HEK293 (cell line): ENCODE results near the gene USP32.
"Not testable (repeated sequence)": the region's sequence is repeated elsewhere in the genome, so short reads cannot be mapped to it uniquely, and the experiment has no call there.

ENCODE experiments used
- CTCF ChIA-PET: fragments of 350-600 bp; formaldehyde crosslinking; extraction: SDS; loops from one replicate; lab custom pipeline; 2021; ENCODE audit warnings: antibody characterized with exemption; lab: Yijun Ruan, JAX
- POLR2A ChIA-PET: fragments of 300-600 bp; formaldehyde crosslinking; extraction: SDS; loops from one replicate; lab custom pipeline; 2020; ENCODE audit warnings: antibody characterized with exemption, inconsistent platforms; lab: Yijun Ruan, JAX
- H3K27ac ChIP-seq: fragments of 200-500 bp; sonication (Bioruptor generic); 2 replicates; pipeline ENCODE4 v1.5.1; 2014; ENCODE audit warnings: low read depth, low read length, control low read depth, inconsistent platforms; ENCODE audit errors: extremely low read depth
- H3K36me3 ChIP-seq, 2 experiments: fragments of 200-500 bp in 1 of 2; sonication (Bioruptor generic) in 1 of 2; 1 replicate in 1 of 2; 2 replicates in 1 of 2; pipeline ENCODE4 v1.5.1; 2014 to 2017; ENCODE audit warnings: inconsistent platforms in 2 of 2, low read length in 2 of 2; ENCODE audit not compliant: control insufficient read depth in 2 of 2, insufficient read depth in 1 of 2
- H3K4me1 ChIP-seq: fragments of 200-500 bp; sonication (Bioruptor generic); 2 replicates; pipeline ENCODE4 v1.5.1; 2014; ENCODE audit warnings: mild to moderate bottlenecking, low read length, inconsistent platforms; ENCODE audit not compliant: control insufficient read depth, insufficient read depth
- H3K4me3 ChIP-seq: 2 replicates; pipeline ENCODE4 v1.5.1; 2011; ENCODE audit warnings: low read depth, mild to moderate bottlenecking, control low read depth, low read length, moderate library complexity
- H3K9me3 ChIP-seq: fragments of 200-500 bp; sonication (Bioruptor generic); 2 replicates; pipeline ENCODE4 v1.5.1; 2014; ENCODE audit warnings: low read depth, low read length, inconsistent platforms; ENCODE audit not compliant: control insufficient read depth, insufficient read depth
- CTCF ChIP-seq: fragments of 450-650 bp; formaldehyde crosslinking; IDR thresholded peaks from 2 replicates; pipeline ENCODE4 v1.5.1; 2016; ENCODE audit warnings: missing biosample characterization, missing genetic modification characterization
- FEZF1 ChIP-seq: fragments of 450-650 bp; formaldehyde crosslinking; IDR thresholded peaks from 2 replicates; pipeline ENCODE4 v1.5.1; 2016; ENCODE audit warnings: missing biosample characterization, missing genetic modification characterization
- GLI2 ChIP-seq: fragments of 450-650 bp; formaldehyde crosslinking; IDR thresholded peaks from 2 replicates; pipeline ENCODE4; 2017; ENCODE audit warnings: missing biosample characterization, missing genetic modification characterization, low read depth, borderline replicate concordance
- GLIS1 ChIP-seq: fragments of 450-650 bp; formaldehyde crosslinking; IDR thresholded peaks from 2 replicates; pipeline ENCODE4 v1.5.1; 2016; ENCODE audit warnings: missing biosample characterization, missing genetic modification characterization
- ZBTB1 ChIP-seq: fragments of 450-650 bp; formaldehyde crosslinking; IDR thresholded peaks from 2 replicates; pipeline ENCODE4 v1.5.1; 2016; ENCODE audit warnings: missing biosample characterization, missing genetic modification characterization
- ZBTB11 ChIP-seq: fragments of 450-650 bp; formaldehyde crosslinking; conservative IDR thresholded peaks from 2 replicates; pipeline ENCODE4 v1.5.1; 2016; ENCODE audit warnings: low read depth, missing biosample characterization, missing genetic modification characterization
- ZBTB49 ChIP-seq: fragments of 450-650 bp; formaldehyde crosslinking; IDR thresholded peaks from 2 replicates; pipeline ENCODE4 v1.5.1; 2016; ENCODE audit warnings: missing biosample characterization, missing genetic modification characterization, low read depth
- ZNF211 ChIP-seq: fragments of 450-650 bp; formaldehyde crosslinking; IDR thresholded peaks from 2 replicates; pipeline ENCODE4 v1.5.1; 2016; ENCODE audit warnings: low read depth, missing biosample characterization, missing genetic modification characterization
- ZNF571 ChIP-seq: fragments of 450-650 bp; formaldehyde crosslinking; IDR thresholded peaks from 2 replicates; pipeline ENCODE4 v1.5.0; 2017; ENCODE audit warnings: missing biosample characterization, missing genetic modification characterization
- ZNF580 ChIP-seq: fragments of 450-650 bp; formaldehyde crosslinking; IDR thresholded peaks from 2 replicates; pipeline ENCODE4 v1.5.1; 2016; ENCODE audit warnings: missing biosample characterization, missing genetic modification characterization
- ZNF621 ChIP-seq: fragments of 450-650 bp; formaldehyde crosslinking; IDR thresholded peaks from 2 replicates; pipeline ENCODE4 v1.5.1; 2017; ENCODE audit warnings: missing biosample characterization, missing genetic modification characterization
- ZNF654 ChIP-seq: fragments of 450-650 bp; formaldehyde crosslinking; IDR thresholded peaks from 2 replicates; pipeline ENCODE4 v1.5.1; 2016; ENCODE audit warnings: low read depth, missing biosample characterization, missing genetic modification characterization
- ZNF704 ChIP-seq: fragments of 450-650 bp; formaldehyde crosslinking; IDR thresholded peaks from 2 replicates; pipeline ENCODE4 v1.5.1; 2016; ENCODE audit warnings: missing biosample characterization, missing genetic modification characterization

USP32 gene

GRCh38 chr17:60174767-60175166, 217.2 kb downstream of the USP32 start:
- H3K4me1 ChIP-seq, POLR2A ChIA-PET, H3K4me3 ChIP-seq, H3K9me3 ChIP-seq: not testable (repeated sequence)
- CTCF ChIA-PET = interaction anchor here (0.9 to 1.3 kb wide), 4 partner anchors 11 to 33 kb away, joined by 3 to 10 read pairs (median 4); no protein-coding TSS in a partner anchor
- Histone ChIP-seq H3K36me3 (peaks cover 0 to 14% of the 10 kb centered on the region in 2 experiments; a peak in 2 of 3 replicates), H3K27ac (0 out of 2 replicates have a peak overlapping the region, but pooled peaks have one; percentile 9)
- TF ChIP-seq CTCF (tag by site-specific recombination) (peak; percentile 17; the same call in 1 of the 2 replicates), ZNF654 (peak; percentile 44)

GRCh38 chr17:60174035-60174434, 217.9 kb downstream of the USP32 start:
- POLR2A ChIA-PET = no interaction called here

More at GRCh38 chr17:60174035-60174434, 217.9 kb downstream of the USP32 start:
- Histone ChIP-seq H3K9me3 (no peaks in the 10 kb centered on the region), H3K36me3 (peaks cover 0 to 10% of the 10 kb centered on the region in 2 experiments; a peak in 1 of 3 replicates), H3K4me3 (no peak overlapping the region), H3K27ac (no peak overlapping the region), H3K4me1 (peaks cover 5% of the 10 kb centered on the region; the same call in 1 of the 2 replicates)
- TF ChIP-seq GLIS1 (tag by site-specific recombination) = no peak
- TF ChIP-seq ZBTB11 (tag by site-specific recombination) = no peak
- no peak for TF ChIP-seq ZNF621 (tag by site-specific recombination)
- no peak for TF ChIP-seq ZBTB1 (tag by site-specific recombination)
- no peak for TF ChIP-seq ZBTB49 (tag by site-specific recombination)
- TF ChIP-seq ZNF580 (tag by site-specific recombination) = no peak
- no peak for TF ChIP-seq ZNF571
- no peak for TF ChIP-seq FEZF1 (tag by site-specific recombination)
- TF ChIP-seq GLI2 (tag by site-specific recombination) = no peak
- no peak for TF ChIP-seq ZNF211 (tag by site-specific recombination)
- TF ChIP-seq ZNF704 (tag by site-specific recombination) = no peak
- CTCF ChIA-PET = interaction anchor here (1.1 to 1.5 kb wide), 3 partner anchors 11 to 31 kb away, joined by 3 to 5 read pairs (median 4); no protein-coding TSS in a partner anchor
